HG02642 (cell line): Measurements from ENCODE around the gene CACNA2D2.

Source experiments
- ATAC-seq: cut with Tn5 transposase; IDR thresholded peaks from one replicate; pipeline ENCODE4 v1.9.1; 2021; ENCODE audit warnings: mild to moderate bottlenecking; ENCODE audit not compliant: unreplicated experiment, poor library complexity

CACNA2D2 gene

DNA sequence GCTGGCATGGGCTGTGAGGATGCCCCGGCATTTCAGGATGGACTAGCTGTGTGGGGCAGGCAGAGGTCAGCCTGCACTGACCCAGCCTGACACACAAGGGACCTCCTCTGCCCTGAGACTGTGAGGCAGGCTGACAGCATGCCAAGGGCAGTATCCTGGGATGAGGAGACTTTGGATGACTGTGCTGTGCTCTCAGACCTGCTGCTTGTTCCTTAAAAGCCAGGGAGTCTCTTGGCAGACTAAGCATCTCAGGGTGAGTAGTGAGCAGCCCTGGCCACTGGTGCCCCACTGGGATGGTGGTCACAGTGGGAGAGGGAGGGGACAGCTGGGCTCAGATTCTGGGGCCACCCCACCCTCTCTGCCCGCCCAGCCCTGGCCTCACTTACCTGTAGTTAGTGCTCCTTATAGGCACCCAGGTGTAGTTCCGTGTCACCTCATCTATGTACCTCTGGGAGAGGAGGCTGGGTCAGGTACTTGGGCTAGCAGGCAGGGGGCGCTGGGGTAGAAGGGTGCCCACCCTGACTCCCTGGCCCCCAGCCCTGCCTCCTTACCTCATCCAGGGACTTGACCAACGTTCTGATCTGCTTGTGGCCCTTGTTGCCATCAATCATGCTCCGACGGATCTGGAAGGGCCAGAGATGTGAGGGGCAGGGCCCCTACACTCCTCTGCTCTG, 128.0 kb downstream of the CACNA2D2 start:
- no peak for ATAC-seq

DNA sequence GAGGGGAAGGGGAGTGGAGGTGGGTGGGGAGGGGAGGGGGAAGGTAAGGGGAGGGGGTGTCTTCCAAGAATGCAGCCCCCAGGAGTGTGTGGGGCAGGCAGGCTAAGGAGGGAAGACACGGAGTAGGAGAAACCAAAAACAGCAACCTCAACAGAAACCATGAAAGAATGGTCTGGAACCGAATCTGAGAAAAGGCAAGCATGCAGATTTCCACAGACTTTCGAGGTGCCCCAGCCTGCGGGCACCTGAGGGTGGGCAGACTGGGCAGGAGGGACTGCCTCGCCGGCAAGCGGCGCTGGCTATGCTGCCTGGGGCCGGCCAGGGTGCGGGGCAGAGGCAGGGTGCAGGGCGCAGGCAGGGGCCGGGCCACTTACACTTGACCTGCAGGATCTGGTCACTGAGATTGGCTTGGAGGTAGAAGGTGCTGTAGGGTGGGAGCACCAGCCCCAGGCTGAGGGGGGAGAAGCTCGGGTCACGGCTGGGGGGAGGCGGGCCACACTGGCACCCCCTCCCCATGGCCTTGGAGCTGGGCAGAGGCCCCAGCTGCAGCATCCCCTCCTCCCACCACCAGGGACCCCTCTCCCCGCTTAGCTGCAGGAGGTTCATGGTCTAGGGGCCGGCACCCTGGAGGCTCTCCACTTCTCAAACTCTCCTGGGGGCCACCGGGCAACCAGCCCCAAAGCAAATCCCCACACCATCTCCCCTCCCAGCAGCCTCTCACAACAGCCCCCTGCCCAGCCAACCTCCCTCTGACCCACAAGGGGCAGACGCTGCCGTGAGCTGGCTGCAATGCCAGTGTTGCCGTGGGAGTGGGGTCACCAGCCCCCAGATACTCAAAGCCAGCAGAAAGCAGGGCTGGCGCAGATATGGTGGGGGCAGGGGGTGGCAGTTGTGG, 128.8 kb downstream of the CACNA2D2 start:
- no peak for ATAC-seq

DNA sequence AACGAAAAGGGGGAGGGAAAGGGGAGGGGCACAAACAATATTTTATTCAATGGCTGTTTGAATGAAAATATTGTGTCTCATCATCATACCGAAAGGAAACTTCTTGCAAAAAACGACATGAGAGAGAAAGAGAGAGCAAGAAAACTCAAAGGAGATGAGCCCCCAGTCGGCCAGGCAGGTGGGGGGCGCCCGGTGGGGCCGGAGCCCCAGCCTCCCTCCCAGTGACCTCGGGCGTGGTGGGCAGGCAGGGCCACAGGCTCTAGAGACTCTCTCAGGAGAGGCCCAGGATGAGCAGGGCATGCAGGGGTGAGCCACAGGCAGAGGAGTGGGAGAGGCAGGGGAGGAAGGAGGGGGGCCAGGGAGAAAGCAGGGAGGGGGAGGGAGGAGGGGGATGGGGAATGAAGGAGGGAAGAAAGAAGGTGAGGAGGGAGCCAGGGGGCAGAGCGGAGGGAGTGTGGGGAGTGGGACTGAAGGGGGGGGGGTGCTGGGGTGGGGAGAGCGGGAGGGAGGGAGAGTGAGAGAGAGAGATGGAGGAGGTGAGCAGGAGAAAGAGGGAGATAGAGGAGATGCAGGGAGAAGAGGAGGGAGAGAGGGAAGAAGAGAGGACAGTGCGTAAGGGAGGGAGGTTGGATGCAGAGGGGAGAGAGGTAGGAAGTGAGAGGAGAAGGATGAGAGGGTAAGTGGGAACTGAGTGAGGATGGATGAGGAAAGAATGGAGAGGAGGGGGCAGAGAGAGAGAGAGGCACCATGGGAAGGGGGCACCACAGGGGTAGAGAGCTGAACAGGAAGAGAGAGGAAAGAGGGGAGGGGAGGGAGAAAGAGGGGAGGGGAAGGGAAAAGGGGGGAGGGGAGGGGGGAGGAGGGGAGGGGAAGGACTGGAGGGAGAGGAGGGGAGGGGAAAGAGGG, 130.0 kb downstream of the CACNA2D2 start:
- ATAC-seq: no peak

DNA sequence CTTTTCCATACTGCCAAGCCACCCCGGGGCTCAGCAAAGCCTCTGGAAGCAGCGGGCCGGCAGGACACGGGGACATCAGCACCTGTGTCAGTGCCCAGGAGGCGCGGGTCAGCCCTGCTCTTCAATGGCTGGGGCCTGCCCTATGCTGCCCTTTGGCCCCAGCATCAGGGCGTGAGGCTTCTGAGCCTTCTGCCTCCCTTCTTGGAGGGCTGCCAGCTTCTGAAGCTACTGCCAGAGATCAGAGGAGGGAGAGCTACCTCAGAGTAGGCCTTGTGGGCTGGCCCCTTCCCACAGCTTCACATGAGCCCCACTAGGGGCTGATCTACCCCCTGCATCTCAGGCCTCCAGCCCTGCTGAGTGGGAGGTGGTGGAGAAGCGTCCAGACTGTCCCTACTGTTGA, 131.1 kb downstream of the CACNA2D2 start:
- ATAC-seq: no peak

DNA sequence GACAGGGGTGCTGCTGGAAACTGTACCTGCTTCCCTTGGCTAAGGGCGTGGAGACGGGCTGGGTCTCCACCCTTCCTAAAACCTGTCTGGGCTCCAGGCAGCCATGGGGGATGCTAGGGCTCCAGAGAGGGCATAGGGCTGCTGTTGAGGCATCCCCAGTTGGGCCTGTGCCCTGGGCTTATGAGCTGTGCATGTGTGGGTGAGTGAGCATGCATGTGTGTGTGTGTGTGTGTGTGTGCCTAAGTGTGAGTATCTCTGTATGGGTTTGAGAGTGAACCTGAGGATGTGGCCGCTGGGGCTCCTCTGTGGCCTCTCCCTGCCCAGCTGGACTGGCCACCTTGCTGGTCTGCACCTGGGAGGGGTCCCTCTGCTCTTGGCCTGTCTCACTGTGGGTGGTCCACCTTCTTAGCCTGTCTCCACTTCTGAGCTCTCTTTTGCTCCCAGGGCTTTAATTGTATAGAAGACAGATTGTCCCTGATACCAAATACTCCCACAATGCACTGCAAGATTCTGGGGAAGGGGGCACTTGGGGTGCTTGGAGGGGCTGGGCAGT, 132.2 kb downstream of the CACNA2D2 start:
- ATAC-seq: no peak

DNA sequence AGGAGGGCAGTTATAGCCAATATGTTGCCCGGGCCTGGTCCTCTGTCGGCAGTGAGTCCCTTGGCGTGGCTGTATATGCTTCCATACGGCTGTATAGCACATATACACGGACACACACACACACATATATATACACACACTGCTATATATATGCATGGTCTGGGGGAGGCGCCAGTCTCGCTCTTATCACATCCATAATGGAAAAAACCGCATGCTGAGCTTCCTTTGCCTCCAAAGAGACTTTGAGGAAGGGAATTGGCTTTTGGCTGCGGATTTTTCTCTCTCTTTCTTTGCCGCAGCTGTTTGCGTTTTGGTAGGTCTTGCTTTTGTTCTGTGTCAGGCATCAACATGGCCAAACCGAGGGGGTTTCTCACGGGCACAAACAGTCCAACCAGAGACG, 132.8 kb downstream of the CACNA2D2 start:
- ATAC-seq: no peak

DNA sequence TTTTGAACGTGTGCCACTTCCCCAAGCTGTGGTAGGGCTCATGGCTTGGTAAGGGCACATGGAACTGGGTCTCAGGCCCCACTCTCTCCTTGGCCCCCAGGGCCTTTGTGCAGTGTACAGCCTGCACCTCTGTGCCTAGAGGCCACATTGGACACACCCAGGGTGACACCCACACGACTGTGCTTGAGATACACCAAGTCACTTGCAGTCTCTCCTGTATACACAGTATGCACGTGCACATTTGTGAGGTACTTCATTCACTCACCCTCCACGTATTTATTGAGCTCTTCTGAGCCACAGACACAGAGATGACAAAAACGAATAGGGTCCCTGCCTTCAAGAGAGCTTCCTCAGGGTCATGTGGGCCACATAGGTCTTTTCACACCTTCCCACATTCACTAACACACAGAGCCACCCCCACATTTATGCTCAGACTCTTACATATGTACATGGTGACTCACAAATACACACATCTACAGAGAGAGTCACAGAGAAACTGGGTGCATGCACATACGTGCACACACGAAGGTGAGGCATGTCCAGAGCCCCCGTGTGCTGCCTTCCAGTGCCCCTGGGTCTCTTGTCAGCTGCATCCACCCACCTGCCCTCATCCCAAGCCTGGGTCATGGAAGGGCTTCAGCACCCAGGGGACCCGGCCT, 134.3 kb downstream of the CACNA2D2 start:
- ATAC-seq: no peak

DNA sequence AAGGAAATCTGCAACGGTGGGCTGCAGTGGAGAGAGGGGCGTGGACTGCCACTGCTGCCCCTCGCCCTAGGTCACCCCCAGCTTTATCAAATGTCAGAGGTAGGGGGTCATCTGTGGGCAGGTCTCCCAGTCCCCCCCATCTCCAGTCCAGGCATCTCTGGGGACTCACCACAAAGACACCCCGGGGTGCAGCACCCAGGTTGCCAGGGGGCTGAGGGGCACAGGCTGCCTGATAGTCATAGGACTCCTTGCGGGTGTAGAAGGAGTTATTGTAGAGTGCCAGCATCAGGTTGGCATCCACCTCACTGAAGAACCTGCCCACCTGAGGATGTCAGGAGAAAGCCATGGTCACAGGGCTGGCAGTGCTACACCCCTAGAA, 137.6 kb downstream of the CACNA2D2 start:
- ATAC-seq: no peak

DNA sequence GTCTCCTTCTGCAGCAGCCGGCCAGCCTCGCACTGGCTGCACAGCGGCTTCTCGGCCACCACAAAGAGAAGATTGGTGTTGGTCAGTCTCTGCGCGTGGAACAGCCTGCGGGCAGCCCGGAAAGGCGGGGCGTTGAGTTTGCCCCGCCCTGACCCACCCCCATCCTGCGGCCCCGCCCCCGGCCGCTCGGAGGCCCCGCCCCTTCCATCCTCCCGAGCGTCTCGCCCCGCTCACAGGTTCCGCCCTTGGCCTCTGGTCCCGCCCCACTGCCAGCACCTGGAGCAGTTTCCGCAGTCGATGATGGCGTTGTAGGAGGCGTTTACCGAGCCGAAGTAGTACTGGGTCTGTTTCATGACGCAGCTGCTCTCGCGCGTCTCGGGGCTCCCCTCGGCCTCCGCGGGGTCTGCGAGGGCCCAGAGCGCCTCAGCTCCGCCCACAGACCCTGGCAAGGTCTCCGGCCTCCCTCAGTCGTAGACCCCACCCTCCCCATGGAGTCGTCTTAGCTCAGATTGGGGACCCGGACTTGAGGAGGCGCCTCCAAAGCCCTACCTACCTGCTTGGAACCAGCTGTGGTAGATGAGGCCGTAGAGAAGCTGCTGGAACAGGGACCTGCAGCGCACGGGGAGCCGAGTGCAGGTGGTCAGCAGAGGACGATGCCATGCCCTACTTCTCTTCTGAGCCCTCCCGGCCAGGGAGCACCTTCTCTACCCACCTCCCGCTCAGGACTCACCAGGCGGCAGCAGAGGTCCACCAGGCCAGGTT, 138.2 kb downstream of the CACNA2D2 start:
- ATAC-seq: peak; percentile 84

DNA sequence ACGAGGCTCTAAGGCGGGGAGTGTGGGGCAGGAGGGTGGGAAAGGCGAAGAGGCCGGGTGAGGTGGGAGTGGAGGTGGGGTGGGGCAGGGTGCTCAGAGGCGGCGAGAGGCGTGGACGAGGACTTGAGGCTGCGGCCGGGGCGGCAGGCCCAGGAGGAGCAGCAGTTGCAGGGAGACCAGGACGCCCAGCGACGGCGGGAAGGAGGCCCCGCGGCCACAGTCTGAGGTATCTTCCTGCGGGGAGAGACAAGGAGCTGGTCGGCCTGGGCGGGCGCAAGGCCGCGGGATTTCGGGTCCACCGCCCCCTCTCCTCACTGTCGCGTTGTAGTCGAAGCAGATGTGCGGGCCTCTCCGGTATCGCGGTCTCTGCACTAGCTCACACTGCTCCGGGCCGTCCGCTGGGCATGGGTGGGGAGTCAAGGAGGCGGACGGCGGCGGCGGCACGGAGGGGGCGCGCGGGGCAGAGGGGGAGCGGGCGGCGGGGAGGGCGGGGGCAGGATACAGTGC, 138.8 kb downstream of the CACNA2D2 start:
- ATAC-seq: peak; percentile 1

DNA sequence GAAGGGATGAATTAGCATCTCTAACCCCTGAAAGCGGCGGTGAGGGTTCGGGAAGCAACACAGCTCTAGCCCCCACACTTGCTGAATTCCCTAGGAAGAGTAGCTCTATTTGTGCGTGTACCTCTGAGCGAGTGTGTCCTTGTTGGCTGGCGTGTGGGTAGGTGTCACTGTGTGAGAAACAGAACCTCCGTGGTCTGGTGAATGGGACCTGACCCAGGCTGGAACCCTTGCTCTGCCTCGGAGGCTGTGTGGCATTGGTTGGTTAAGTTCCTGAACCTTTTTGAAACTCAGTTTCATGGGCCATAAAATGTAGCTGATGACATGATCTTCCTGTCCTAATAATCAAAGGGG, 143.7 kb downstream of the CACNA2D2 start:
- peak; percentile 10 for ATAC-seq

DNA sequence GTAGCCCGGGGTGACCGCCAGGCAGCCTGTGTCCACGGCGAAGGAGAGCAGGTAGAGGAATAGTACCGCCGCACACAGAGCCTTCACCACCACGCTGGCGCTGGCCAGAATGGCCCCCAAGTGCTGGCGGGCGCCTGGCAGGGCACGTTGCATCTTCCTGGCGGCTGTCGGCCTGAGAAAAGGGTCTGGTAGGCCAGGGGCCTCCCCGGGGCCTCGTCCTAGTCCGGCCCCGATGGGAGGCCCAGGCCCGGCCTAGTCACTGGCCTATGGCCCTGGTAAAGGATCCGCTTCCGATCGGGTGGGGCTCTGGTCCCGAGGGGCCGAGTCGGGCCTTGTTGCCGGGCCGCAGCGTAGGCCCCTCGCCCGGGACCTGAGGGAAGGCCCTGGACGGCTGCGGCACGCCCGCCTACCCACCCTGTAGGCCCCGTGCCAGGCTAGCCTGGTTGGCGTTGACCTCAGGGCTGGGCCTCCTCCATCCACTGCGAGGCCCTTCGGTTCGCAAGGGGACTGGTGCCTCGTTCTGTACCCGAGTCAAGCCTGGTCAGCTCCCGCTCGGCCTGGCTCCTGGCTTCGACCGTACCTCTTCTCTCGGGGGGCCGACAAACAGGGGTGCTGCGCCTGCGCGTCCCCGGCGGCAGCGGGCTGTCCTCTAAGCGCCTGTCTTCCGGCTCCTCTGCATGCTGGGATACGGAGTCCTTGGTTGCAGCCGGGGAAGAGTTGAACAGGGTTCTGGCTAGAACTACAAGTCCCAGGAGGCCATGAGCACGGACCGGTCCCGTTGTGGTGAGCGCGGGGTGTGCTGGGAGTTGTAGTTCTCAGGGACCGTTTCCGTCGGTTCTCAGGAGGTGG, 144.3 kb downstream of the CACNA2D2 start, which contains the start of gene TMEM115:
Gene TMEM115 (minus strand): TSS at position 611 of the 849 bp plus-strand sequence. CDS start 458 bp downstream, at position 153.
- peak; percentile 98 for ATAC-seq

DNA sequence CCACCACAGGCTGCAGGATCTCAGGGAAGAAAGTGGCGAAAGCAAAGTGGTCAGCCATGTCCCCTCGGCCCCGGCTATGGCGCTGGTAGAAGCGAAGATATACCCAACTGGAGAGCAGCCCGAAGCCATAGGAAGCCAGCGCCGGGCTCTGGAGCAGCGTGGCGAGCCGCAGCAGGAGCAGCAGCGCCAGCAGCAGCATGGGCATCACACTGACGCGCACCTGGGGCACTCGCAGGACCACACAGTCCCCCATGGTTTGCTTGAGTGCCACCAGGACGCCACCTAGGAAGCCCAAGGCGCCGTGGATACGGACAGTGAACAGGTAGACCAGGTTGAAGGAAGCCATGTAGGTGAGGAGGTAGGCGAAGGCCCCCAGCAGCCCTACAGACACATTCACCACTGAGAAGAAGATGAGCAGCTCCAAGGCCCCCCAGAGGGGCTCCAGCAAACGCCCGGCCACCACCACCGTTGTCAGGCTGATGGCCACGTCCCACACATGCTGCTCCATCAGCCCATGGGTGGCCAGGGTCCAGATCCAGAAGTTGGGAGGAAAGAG, 145.0 kb downstream of the CACNA2D2 start:
- ATAC-seq: no peak

DNA sequence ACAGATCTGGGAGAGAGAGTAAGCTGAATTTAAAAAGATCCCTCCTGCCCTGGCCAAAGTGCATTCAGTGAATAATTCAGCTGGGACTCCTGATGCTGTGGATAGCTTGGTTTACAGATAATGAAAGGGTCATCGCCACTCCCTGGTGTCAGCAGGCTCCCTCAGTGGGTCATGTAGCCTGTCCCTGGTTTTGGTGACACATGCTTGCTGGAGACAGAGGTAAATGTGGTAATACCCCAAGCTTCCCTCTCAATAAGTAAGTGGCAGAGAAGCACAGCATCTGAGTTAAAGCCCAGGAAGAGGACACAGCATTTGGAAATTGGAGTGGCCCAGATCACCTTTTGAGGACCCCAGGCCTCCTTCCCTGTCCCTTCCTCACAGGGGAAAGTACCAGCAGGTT, 146.0 kb downstream of the CACNA2D2 start:
- ATAC-seq: no peak

DNA sequence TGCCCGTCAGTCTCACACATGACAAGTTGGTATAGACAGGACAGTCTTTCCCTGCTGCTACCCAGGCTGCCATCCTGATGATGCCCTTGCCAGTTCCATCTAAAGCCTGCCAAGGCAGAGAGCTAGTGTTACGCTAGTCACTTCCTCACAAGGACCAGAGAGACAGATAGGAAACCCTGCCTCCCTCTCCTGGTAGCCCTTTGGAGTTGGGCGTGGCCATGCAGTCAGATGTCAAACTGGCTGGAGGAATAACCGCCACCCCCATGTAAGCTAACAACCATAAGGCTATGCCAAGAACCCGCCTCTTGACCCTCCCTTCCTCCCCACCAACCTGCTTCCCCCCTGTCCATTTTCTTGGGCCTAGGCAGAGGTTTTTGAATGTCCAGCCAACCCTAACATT, 146.9 kb downstream of the CACNA2D2 start:
- no peak for ATAC-seq

DNA sequence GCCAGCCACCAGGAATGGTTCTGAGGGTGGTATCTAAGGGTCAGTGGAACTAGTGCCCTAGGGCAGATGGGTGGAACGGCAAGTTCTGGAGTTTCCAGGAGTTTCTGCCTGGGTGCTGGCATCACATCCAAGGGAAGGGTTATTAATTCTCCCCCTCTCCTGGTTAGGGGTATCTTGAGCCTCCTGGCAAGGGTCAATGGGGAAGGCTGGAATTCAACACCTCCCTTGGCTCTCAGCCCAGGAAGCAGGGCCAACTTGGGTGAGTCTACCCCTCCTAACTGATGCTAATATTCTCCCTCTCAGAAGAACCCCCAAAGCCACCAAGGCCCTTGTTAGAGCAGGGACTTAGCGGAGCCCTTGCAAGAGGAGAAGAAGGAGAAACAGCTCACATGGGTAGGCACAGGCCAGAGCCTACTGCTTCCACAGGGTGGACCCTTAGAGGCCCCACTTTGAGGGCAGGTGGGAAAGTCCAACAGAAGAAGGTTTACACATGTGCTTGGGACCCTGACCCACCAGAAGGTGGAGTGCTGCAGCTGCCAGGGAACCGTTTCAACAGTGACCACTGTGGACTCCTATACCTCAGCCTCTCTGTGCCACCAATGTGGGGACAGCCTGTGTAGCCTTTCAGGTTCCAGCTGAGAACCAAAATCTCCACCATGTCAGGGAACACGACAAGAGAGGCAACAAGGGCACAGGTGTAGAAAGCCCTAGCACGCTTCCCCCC, 147.4 kb downstream of the CACNA2D2 start:
- ATAC-seq: no peak

DNA sequence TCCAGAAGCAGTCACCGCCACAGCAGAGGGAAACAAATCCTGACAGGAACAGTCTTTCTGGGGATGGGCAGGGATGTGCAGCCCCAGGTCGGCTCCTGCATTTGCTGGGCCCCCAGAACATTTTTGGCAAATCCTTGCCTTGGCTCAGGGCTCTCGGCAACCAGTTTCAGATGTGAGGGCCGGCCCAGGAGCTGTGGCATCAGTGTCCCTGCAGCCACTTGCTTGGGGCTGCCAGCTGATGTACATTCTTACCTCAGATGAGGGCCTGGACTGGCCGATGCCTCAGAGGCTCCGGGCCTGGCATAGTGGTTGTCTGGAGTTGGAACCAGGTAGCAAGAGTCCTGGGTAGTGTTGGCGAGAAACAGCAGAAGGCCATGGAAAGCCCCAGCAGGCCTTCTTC, 148.6 kb downstream of the CACNA2D2 start:
- no peak for ATAC-seq
